KMS-11 (cell line): Measurements from ENCODE around the gene MYO16.

Experiments used
- H2AFZ ChIP-seq: fragments of 200-600 bp; sonication (generic); 2 replicates; pipeline ENCODE4 v1.6.1; 2016; ENCODE audit warnings: antibody characterized with exemption, mixed run types, low read depth
- H3K27ac ChIP-seq: fragments of 200-600 bp; sonication (generic); 2 replicates; pipeline ENCODE4 v1.6.1; 2016; ENCODE audit warnings: mild to moderate bottlenecking, mixed run types
- H3K27me3 ChIP-seq: fragments of 200-600 bp; sonication (generic); 2 replicates; pipeline ENCODE4 v1.6.1; 2017; ENCODE audit warnings: mild to moderate bottlenecking, low read depth, mixed run types, moderate library complexity; ENCODE audit not compliant: insufficient read depth
- H3K36me3 ChIP-seq: fragments of 200-600 bp; sonication (generic); 2 replicates; pipeline ENCODE4 v1.6.1; 2017; ENCODE audit warnings: mild to moderate bottlenecking, mixed run types; ENCODE audit not compliant: insufficient read depth
- H3K4me1 ChIP-seq: fragments of 200-600 bp; sonication (generic); 2 replicates; pipeline ENCODE4 v1.6.1; 2016; ENCODE audit warnings: mild to moderate bottlenecking, low read depth, mixed run types; ENCODE audit not compliant: poor library complexity, severe bottlenecking
- H3K4me2 ChIP-seq: fragments of 200-600 bp; sonication (generic); 2 replicates; pipeline ENCODE4 v1.7.0; 2016; ENCODE audit warnings: mild to moderate bottlenecking, mixed run types
- H3K4me3 ChIP-seq: fragments of 200-600 bp; sonication (generic); IDR thresholded peaks from 2 replicates; pipeline ENCODE4 v1.6.1; 2017; ENCODE audit warnings: low read depth, low read length, mixed read lengths; ENCODE audit not compliant: insufficient read depth
- H3K79me2 ChIP-seq: fragments of 200-600 bp; sonication (generic); 2 replicates; pipeline ENCODE4 v1.6.1; 2016; ENCODE audit warnings: low read depth, mixed run types; ENCODE audit not compliant: insufficient read depth
- H3K9ac ChIP-seq: fragments of 200-600 bp; sonication (generic); 2 replicates; pipeline ENCODE4 v1.6.1; 2016; ENCODE audit warnings: mild to moderate bottlenecking, mixed run types
- H4K20me1 ChIP-seq: fragments of 200-600 bp; sonication (generic); 2 replicates; pipeline ENCODE4 v1.6.1; 2016; ENCODE audit warnings: mild to moderate bottlenecking, mixed run types; ENCODE audit not compliant: insufficient read depth
- CTCF ChIP-seq: fragments of 200-600 bp; sonication (generic); conservative IDR thresholded peaks from 2 replicates; pipeline ENCODE4 v1.6.1; 2017; ENCODE audit warnings: low read depth, mild to moderate bottlenecking, antibody characterized with exemption, low read length, moderate library complexity, mixed read lengths

Gene MYO16

DNA sequence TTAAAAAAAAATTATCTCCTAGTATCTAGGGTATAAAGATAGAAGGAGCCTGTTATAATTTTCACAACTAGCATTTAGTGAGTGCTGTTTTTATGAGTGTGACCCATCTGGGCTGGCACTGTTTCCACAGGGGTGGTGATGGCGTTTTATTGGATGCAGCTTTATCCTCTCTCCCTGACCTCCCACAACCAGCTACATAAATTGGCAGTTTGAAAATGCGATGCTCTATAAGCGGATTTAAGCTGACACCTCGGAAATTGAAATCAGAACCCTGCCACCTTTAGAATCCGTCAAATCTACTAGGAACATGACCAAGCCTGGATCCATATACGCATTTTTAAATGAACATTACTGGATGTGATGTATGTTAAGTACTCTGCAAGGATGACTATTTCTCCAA, 44.9 kb downstream of the MYO16 start:
- TF ChIP-seq CTCF, result no peak
- H3K27ac ChIP-seq, result no peak overlapping the region
- no peak overlapping the region for H3K4me3 ChIP-seq
- H3K36me3 ChIP-seq, result no peaks in the 10 kb centered on the region
- H3K9ac ChIP-seq, result no peak overlapping the region
- no peak overlapping the region for H2AFZ ChIP-seq
- no peaks in the 10 kb centered on the region for H3K79me2 ChIP-seq
- H3K4me1 ChIP-seq, result no peaks in the 10 kb centered on the region
- no peak overlapping the region for H3K4me2 ChIP-seq
- no peaks in the 10 kb centered on the region for H4K20me1 ChIP-seq
- H3K27me3 ChIP-seq, result no peaks in the 10 kb centered on the region

DNA sequence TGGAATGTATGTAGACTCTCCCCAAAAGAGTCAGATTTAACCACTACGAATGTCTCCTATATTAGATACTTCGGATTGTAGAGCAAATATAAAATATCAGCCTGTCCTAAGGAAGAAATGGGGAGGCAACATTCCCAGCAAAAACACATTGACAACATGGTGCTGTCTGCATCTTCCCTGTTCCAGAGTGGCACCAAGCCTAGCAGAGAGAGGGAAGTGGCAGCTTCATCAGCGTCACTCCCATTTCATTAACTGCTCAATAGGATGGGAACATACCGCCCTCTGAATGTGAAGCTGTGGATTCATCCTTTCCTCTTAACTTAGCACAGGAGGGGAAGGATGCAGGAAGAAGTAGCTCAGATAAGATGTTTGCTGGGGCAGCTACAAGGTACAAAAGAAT, 45.4 kb downstream of the MYO16 start:
- no peak for TF ChIP-seq CTCF

DNA sequence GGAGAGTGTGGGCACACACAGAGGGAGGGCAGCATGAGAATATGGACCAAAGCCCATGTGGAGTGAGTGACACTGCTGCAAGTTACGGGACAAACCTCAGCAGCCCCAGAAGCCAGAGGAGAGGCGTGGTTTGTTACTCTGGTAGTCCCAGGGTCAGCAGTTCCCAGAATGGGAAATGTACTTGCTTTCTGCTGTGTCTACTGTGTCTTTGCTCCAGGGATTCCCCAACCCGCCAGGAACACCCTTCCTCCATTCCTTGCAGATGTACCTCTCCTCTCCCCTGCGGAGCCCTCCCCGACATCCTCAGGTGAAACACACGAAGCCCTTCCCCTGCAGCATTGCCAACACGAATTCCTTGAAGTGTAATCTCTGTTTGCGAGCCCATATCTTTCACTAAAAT, 47.2 kb downstream of the MYO16 start:
- H3K27me3 ChIP-seq, result no peaks in the 10 kb centered on the region
- no peak for TF ChIP-seq CTCF
- H3K4me1 ChIP-seq, result no peaks in the 10 kb centered on the region
- H2AFZ ChIP-seq, result no peak overlapping the region
- H3K36me3 ChIP-seq, result no peaks in the 10 kb centered on the region
- H3K27ac ChIP-seq, result no peak overlapping the region
- no peaks in the 10 kb centered on the region for H4K20me1 ChIP-seq
- H3K4me3 ChIP-seq, result no peak overlapping the region
- no peak overlapping the region for H3K4me2 ChIP-seq
- H3K9ac ChIP-seq, result no peak overlapping the region
- no peaks in the 10 kb centered on the region for H3K79me2 ChIP-seq

More for the DNA sequence above, 45.4 kb downstream of the MYO16 start:
- H3K4me2 ChIP-seq, result no peak overlapping the region
- no peak overlapping the region for H2AFZ ChIP-seq
- no peak overlapping the region for H3K9ac ChIP-seq
- H3K27ac ChIP-seq, result no peak overlapping the region
- H3K27me3 ChIP-seq, result no peaks in the 10 kb centered on the region
- H3K4me3 ChIP-seq, result no peak overlapping the region
- no peaks in the 10 kb centered on the region for H3K4me1 ChIP-seq
- no peaks in the 10 kb centered on the region for H3K79me2 ChIP-seq
- no peaks in the 10 kb centered on the region for H3K36me3 ChIP-seq
- H4K20me1 ChIP-seq, result no peaks in the 10 kb centered on the region

DNA sequence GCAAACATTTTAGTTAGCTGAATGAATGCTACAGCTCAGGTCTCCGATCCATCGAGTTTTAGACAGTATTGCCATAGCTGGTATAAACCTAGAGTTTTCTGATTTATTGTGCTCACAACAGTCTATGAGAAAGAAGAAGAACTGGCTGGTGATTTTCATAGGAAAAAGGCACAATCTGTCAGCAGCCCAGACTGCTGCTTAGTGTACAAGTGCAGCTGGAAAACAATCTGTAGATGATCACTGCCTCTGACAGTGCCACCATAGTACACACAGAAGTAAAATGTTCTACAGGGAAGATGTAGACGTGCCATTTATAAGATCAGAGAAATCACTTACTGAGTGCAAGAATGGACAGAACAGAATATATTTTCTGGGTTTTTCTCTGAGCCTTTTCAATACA, 48.4 kb downstream of the MYO16 start:
- Histone ChIP-seq H2AFZ (no peak overlapping the region), H3K4me2 (no peak overlapping the region)

More for the DNA sequence above, 48.4 kb downstream of the MYO16 start:
- TF ChIP-seq CTCF, result no peak
- no peak overlapping the region for H3K9ac ChIP-seq
- no peaks in the 10 kb centered on the region for H4K20me1 ChIP-seq
- no peaks in the 10 kb centered on the region for H3K36me3 ChIP-seq
- no peak overlapping the region for H3K4me3 ChIP-seq
- H3K79me2 ChIP-seq, result no peaks in the 10 kb centered on the region
- no peak overlapping the region for H3K27ac ChIP-seq
- H3K27me3 ChIP-seq, result no peaks in the 10 kb centered on the region
- H3K4me1 ChIP-seq, result no peaks in the 10 kb centered on the region
